ENCODE measurements around the gene KRT12. TPM values are rescaled to one million over a fixed set of nuclear protein-coding genes. Genes with fewer than 3 reads are reported as not detected.
"Not testable (repeated sequence)": the region's sequence is repeated elsewhere in the genome, so short reads cannot be mapped to it uniquely, and the experiment has no call there.

The KRT12 gene
- polyA plus RNA-seq, 12 donors: 0.07 to 2.8 (median 0.31) TPM; not detected in 5

DNA sequence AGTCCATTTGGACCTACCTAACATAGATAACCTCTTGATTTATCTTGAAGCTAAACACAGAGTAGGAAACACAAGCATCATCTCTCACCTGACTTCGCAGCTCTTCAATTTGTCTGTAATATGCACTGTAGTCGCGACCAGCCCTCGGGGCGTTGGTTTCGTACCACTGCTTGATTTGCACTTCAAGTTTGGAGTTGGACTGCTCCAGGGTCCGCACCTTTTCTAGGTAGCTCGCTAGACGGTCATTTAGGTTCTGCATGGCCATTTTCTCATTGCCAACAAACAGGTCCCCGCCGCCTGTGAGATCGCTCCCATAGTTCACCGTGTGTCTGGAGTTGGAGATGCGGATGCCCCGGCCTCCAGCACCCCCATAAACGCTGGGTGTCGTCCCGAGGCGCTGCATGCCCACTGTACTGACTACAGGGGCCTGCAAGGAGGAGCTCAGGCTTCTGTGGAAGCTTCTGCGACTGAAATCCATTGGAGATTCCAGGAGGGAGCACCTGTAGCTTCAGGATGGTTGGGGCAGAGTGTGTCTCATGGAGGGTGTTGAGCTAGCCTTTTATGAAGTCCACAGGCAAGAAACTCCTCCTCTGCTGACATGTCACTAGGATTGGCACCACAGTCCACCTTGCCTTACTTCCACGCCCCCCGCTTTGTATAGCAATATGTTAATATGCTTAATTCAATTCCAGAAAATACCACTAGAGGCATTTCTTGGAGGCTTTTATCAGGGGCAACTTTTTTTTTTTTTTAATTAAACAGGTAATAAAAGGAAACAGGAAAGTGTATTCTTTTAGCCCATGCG lies 17.9 kb upstream of the KRT12 start, which contains the start of gene KRT20:
KRT20 (minus strand) TSS at position 535 of the 805 bp plus-strand sequence; CDS start at position 478, 57 bp downstream.
- DNase-seq: no peak

DNA sequence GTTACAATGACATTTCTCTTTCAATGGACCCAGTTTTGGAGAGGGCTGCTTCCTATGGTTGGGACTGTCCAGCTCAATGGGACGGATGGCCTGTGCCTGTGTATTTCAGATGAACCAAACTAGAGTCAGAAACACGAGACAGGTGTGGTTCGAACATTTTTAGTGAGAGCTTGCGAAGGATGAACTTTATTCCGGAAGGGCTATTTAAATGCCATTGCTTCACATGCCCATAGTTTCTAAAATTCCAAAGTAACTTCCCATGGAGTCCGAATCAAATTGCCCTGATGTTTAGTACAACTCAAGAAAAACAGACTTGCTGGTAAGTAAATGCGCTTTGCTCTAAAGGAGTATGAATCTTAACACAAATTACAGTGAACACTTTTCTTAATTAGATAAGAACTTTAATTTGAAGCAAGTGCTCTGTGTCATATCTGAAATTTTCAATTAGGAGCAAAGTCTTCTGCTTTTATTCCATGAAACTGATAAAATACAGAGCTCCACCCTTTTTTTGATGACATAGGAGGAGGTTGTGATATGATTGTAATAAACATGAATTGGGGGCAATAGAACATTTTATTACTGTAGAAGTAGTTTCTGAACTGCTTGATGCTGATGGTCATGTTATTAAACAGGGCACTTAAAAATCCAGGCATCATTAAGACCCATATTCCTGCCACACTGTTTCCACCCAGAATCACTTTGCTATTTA lies 16.8 kb upstream of the KRT12 start:
- no peak for DNase-seq

DNA sequence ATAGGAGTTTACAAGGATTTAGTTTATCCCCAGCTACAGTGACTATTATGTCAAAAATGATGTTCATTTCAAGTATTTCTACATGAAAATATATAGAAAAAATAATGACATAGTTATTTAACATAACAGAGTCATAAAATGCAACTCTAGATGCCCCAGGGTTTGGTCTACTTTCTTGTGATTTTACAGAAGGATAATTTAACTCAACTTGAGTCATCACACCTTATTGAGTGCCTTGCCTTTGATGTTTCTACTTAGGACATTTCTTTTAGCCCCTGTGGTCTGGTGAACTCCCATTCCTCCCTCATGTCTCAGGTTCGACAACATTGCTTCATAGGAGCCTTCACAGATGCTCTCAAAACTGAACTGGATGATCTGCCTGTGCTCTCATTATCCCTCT lies 16.0 kb upstream of the KRT12 start:
- no peak for DNase-seq

DNA sequence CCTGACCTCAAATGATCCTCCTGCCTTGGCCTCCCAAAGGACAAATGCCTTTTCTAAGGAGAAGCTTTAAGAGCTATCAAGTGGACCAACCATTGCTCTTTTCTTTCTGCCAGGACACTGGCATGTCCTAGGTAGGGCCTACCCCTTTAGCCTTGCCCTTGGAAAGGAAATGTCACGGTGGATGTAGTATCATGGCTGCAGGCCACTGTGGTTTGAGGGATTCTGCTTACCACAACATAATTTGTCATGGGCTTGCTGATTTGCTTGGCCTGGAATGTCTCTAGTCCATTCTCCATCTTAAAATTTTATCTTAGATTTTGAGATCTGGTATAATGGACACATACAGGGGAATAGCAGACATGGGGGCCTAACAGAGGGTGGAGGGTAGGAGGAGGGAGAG lies 12.0 kb upstream of the KRT12 start:
- DNase-seq: no peak

DNA sequence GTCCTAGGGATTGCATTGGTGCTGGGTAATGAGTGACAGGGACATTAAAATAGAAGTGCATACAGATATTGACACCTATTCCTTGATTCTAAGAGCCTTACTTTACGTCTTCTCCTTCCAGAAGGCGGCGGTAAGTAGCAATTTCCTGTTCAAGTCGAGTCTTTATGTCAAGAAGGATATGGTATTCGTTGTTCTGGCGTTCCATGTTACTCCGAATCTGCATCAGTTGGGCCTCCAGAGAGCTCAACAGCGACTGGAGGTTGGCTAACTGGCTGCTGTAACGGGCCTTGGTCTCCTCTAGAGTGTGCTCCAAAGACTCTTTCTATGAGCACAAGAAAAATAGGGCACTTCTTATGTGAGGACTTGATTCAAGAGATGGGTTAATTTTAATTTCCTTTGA lies 11.0 kb upstream of the KRT12 start:
- no peak for DNase-seq

DNA sequence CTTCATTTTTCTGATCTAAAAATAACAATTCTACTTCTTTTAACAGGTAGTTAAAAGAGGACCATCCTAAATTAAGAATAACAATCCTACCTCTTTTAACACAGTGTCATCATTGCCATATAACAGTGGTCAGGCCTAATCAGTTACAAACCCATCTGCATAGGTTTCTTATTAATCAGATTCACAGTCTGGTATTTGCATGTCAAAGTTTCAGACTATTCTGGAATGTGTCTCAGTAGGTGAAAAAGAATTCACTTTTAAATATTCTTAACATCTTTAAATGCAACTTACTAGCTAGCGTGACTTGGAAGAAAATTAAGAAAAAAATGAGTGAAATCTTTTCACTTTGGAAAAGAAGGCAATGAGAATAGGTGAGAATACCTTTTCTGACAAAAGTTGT lies 6.8 kb upstream of the KRT12 start:
- no peak for DNase-seq

DNA sequence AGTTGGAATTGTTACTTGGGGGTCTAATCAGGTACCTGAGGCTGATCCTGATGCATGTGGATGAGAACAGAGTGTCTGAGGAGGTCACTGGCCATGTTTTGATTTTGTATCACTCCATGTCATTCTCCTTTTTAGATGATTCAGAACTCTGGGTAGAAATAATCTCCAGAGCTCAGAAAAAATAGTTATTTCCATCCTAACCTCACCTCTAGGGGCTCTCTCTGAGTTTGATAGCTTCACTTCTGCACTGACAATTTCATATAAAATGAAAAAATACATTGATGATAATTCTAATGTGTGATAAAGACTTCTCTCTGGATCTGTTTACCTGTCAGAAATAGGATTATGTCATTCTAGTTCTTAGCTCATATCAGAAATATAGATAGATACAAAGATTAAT lies 6.2 kb upstream of the KRT12 start:
- DNase-seq: no peak

DNA sequence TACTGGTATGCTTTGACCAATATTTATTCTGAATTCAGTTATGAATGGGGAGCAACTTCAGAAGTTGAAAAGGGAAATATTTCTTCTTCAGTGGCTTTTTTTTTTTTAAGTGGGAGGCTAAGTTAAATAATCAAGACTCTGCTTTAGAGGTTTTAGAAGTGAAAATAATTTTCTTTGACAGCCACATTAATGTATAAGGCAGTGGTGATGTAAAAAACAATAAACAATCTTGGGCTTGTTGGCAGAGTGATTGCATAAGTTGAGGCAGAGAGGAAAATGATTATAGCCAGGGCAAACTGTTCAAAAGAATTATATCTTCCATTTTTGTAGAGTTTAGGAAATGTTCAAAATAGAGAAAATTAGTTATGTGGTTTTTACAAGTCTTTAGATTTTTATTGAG lies 5.4 kb upstream of the KRT12 start:
- DNase-seq: no peak

DNA sequence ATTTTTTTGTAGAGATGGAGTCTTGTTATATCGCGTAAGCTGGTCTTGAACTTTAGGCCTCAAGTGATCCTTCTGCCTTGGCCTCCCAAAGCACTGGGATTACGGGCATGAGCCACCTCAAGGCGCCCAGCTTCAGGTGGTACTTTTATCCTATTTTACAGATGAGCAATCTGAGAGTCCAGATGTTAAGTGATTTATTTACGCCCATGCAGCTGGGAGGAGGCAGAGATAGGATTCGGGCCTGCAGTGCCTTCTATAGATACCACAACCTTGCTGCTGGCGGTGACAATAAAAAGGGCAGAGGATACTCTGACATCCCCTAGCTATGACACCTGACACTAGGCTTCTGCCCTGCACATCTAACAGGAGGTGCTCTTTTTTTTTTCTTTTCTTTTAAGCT lies 4.3 kb upstream of the KRT12 start:
- no peak for DNase-seq

DNA sequence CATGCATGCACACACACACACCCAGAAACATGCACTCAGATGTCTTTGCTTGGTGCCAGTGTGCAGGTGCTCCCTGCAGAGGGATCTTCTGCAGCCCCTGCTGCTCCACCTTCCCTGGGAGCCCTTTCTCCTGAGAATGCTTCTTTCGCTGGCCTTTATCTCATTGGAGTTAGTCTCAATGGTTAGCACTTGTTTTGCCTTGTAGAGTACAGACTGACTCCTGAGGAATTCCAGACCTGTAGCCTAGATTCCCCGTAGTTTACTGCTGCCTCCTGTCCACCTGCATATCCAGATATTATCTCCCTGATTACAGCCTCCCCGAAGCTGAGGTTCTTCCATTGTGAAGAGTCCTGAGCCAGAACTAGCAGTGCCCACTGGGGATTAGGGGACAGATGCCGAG lies 3.1 kb upstream of the KRT12 start:
- DNase-seq: no peak

DNA sequence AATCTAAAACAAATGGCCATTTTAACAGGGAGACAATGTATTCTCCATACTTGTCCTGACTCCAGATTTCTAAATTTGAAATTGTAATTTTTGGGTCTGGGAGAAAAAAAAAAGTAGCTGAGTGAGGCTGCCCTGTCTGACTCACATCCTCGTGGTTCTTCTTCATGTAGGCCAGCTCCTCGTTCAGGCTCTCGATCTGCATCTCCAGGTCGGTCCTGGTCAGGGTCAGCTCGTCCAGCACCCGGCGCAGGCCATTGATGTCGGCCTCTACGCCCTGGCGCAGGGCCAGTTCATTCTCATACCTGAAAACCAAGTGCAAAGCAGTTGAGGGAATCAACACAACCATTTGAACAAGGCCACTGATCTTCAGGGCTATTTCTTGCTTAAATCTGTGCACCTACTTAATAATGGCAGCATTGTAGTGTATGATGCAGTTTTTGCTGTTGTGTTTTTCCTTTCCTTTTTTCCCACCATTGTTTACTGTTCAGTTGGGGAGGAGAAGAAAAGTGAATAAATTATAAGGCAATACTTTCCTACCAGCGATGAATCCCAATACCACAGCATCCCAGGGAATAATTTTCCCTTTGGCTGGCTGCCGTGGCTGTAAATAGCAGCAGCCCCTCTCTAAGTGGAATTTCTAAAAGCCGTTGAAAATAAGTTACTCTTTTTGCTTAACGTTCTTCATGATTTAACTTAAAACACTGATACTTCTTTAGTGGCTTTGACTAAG lies 2.2 kb downstream of the KRT12 start:
- DNase-seq: peak; percentile 10

DNA sequence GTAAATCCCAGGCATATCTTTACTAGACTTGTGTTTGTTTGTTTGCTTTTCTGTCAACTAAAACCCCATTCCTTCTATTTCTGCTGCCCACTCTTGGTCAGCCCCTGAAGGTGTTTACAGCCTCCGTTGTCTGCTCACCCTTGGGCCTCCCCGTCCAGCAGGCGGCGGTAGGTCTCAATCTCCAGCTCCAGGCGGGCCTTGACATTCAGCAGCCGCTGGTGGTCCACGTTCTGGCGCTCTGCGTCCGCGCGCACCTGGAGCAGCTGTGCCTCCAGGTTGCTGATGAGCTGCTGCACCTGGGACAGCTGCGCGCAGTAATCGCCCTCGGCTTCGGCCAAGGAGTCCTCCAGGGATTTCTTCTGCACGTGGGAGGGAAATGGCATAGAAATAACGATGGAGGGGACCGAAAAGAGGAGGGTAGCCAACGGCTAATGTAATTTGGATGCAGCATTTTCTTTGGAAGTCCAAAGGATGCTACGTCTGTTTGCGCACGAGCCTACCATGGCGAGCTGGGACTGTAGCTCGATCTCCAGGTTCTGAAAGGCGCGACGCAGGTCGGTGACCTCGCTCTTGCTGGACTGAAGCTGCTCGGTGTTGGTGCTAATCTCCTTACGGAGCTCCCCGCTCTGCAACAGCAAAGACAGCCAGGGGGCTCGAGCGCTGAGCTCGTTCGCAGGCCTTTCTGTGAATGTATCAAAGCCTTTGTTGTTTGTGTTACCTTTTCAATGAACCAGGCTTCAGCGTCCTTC lies 3.9 kb downstream of the KRT12 start:
- DNase-seq: no peak

DNA sequence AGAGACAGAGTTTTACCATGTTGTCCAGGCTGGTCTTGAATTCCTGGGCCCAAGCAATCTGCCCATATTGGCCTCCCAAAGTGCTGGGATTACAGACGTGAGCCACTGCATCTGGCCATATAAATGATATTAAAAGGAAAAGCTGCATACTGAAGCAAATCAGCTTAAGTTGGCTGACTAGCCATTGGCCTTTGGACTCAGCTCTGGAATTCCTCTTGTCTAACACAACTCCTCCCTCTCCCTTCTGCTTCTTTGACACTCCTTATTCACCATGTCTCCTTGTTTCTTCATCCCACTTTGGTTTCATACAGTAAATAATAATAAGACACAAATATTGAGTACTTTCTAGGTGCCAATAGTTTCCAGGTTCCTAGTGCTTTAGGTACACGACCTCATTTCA lies 7.5 kb downstream of the KRT12 start:
- peak; percentile 8 for DNase-seq

DNA sequence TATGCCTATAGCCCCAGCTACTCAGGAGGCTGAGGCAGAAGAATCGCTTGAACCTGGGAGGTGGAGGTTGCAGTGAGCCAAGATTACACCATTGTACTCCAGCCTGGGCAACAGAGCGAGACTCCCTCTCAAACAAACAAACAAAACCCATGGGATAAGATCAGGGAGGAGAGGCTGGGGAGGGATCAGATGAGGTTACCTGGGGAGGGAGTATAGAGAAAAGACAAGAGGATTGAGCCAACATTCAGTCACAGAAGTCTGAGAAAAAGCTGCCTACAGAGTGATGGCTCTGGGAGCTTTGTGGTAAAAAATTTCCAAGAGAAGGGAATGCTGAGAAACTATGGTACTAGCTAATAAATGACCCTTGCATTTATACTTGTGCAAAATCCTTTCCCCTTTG lies 8.4 kb downstream of the KRT12 start:
- not testable (repeated sequence) for DNase-seq

DNA sequence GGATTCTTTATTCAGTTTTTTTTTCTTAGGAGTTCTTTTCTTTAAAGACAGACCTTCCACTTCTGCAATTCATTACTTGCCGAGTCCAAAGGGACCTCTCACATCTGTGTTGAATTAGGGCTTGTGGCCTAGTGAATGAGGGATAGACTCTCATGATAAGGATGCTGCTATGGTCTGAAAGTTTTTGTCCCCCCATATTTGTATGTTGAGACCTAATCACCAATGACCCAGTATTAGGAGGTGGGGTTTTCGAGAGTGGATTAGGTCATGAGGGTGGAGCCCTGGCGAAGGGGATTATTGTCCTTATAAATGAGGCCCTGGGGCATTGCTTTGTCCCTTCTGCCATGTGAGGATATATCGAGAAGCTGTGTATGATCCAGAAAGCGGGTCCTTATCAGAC lies 9.5 kb downstream of the KRT12 start:
- peak; percentile 61 for DNase-seq

DNA sequence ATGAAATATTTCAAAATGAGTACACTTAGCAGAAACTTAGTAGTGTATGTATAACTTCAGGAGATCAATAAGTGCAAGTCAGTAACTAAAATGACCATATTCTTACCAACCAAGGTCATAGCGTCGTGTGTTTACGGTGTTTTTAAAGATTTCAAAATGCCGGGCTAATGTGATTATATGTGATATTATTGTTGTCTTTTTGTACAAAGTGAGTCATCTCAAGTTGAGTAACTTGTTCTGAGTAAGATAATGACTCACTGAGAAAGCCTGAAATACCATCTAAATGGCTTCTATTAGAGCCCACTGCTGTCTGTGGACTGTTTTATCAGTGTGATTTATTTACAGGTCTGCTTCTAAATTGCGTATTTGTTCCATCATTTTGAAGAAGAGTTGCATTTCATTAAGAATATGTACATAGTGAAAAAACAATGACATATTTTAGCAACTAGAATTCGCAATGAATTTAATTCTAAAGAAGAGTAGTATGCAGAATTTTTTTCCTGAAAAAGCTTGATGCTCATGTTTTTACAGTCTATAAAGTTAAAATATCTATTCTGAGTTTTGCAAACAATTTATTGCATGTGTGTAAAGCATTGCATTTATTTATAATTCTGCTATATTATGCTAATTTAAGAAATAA lies 12.7 kb downstream of the KRT12 start:
- DNase-seq: no peak

DNA sequence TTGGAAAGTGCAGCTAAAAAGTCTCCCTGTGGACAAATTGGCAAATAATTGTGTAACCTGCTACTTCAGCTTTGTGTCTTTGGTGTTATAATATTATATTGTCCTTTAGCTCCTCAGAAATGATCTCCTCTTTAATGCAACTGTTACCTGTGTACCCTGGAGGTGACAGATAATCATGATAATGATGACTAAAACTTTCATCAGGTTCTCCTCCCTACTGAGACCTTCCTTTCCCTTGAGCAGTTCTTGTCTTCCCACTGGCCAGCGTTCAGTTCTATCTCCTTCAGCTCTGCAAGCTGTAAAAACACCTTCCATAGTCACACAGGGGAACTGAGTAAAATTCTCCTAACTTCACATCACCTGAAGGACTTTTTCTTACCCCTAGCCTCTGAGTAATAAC lies 14.7 kb downstream of the KRT12 start:
- DNase-seq: no peak

DNA sequence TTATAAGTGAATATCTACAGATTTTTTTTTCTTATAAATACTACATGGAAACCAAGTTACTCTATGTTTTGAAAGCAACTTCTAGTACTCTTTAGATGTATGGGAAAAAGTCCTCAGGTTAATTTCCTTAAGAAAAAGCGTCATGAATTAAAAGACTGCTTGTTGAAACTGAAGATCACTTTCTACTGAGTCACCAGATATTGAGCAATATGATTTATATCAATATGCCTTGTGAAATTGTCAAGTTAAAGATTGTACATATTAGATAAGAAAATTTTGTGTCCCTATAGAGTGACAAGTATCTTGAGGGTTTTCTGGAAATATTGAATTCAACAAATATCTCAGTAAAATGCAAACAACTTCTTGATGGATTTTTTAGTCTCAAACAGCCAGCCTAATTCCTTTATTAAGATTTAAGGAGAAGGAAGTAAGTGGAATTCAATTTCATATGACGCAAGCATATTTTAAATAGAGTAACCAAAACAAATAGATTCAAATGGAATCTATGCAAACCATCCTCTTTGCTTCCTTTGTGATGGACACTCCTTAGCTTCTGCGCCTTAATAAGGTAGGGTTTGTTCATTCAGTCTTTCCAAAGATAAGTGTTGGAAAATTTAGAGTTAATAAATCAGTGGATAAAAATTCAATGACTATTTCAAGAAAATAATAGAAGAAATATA lies 16.6 kb downstream of the KRT12 start:
- DNase-seq: no peak

DNA sequence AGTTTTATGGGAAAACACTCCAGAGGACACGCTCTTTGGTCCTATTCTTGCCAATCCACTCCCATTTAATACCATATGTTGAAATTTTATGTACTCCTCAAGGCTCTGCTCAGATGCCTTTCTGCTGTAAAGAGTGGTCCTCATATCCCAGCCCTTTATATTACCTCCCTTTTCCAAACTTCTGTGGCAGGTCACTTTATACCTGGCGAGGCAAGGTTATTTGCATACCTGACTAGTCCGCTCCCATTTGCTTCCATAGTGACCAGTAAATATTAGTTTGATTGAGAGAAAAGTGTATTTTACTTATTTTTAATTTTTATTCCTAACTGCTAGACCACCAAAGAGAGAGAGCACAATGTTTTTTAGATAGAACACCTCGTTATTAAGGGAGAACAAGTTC lies 17.3 kb downstream of the KRT12 start:
- no peak for DNase-seq

DNA sequence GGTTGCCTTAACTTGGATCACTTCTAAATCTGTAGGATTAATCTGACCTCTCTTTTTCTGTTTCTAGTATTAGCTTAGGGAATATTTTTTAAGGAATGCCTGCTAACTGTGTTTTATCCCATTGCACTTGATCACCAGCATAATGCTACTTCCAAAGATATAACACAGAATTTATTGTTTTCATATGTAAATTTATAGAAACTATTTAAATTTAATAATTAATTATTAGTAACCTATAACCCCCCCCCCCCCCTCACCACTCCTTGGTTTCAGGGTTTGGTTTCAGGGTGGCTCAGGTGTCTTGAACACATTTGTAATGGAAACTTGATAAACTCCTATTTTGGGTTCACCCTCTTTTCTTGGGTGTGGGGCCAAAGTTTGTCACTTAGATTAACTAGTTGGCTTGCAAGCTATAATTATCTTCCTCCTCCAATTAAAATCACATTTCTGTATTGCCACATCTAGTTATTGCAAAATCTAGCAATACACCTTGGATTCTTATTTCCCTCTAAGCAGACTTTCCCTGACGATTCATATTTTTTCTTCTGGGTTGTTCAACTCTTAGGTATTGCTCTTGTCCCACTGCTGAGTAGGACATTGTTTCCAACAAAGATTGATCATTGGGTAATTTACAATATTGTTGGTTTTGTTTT lies 18.3 kb downstream of the KRT12 start:
- no peak for DNase-seq

Measured in muscle of arm (tissue), 12 donors.